Measurements from ENCODE around the gene ANAPC2.

ANAPC2 gene

GRCh38 chr9:137216188-137216965, 28.0 kb upstream of the ANAPC2 start:
- no peak for DNase-seq (ENCODE audit: low read depth in 2 of 2, low spot score in 1 of 2)

DNA sequence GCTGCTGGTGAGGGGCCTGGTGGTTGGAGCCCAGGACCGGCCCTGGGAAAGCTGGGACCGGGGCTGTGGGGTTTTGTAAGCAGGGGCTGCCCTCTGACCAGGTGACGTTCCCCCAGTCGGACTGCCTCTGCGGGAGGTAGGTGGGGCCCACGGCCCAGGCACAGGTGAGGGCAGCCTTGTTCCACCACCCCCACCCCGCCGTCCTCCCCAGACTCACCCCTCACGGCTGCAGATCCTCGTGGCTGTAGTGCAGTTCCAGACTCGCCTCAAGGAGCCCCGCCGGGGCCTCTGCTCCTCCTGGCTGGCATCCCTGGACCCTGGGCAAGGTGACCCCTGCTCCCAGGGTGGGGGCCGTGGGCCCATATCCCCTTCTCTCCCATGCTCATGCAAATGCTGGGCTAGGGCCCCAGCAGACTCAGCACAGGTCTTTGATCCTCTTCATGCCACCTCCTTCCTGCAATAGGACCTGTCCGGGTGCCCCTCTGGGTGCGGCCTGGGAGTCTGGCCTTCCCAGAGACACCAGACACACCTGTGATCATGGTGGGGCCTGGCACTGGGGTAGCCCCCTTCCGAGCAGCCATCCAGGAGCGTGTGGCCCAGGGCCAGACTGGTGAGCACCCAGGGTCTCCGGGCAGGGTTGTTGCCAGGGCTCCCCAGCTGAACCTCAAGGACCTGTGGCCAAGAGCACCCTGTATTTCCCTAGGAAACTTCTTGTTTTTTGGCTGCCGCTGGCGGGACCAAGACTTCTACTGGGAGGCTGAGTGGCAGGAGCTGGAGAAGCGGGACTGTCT, 27.0 kb upstream of the ANAPC2 start:
- no peak for DNase-seq (ENCODE audit: low read depth in 2 of 2, low spot score in 1 of 2)

- DNase-seq (ENCODE audit: low read depth in 2 of 2, low spot score in 1 of 2) = no peak
Observed at GRCh38 chr9:137214620-137215019, 26.3 kb upstream of the ANAPC2 start.

- no peak for DNase-seq (ENCODE audit: low read depth in 2 of 2, low spot score in 1 of 2)
Observed at GRCh38 chr9:137213160-137214060, 25.1 kb upstream of the ANAPC2 start.

DNA sequence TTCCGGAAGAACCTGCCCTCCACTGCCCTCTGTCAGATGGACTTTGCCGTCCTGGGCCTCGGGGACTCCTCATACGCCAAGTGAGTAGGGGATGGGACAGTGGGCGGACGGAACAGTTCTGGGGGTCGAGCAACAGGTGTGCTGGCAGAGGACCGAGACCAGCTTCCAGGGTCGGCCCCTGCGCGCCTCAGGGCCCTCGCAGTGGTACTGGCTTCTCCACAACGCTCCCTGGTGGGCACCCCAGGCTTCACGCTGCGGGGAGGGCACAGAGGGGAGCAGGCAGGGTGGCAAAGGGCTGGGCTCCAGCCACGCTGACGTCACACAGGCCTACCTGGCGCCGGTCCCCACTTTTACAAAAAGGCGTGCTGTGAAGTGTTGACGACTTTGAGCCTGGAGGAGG, 24.2 kb upstream of the ANAPC2 start:
- DNase-seq (ENCODE audit: low read depth in 2 of 2, low spot score in 1 of 2) = no peak

- no peak for DNase-seq (ENCODE audit: low read depth in 2 of 2, low spot score in 1 of 2)
Observed at GRCh38 chr9:137211532-137211931, 23.2 kb upstream of the ANAPC2 start.

- no peak for DNase-seq (ENCODE audit: low read depth in 2 of 2, low spot score in 1 of 2)
Observed at GRCh38 chr9:137206602-137207001, 18.2 kb upstream of the ANAPC2 start.

GRCh38 chr9:137205126-137206069, 17.0 kb upstream of the ANAPC2 start, which contains the start of the genes NDOR1 and TMEM203:
Gene NDOR1 (plus strand): TSS chr9:137205700. CDS start chr9:137205778, 78 bp downstream.
Gene TMEM203 (minus strand): TSS chr9:137205648. CDS start chr9:137205414, 234 bp downstream.
- peak; percentile 85 to 89 for DNase-seq (ENCODE audit: low read depth in 2 of 2, low spot score in 1 of 2)

GRCh38 chr9:137204731-137205125, 16.4 kb upstream of the ANAPC2 start:
- DNase-seq (ENCODE audit: low read depth in 2 of 2, low spot score in 1 of 2) = no peak

DNA sequence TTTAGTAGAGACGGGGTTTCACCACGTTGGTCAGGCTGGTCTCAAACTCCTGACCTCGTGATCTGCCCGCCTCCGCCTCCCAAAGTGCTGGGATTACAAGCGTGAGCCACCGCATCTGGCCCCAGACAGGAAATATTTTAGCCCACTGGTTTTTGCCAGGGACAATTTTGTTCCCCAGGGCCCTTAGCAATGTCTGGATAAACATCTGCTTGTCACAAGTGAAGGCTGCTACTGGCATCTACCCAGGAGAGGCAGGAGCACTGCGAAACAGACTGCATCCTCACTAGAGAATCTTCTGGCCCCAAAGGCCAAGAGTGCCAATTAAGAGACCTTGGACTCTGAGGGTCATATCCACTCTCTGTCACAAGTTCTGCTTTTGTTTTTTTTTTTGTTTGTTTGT, 14.6 kb upstream of the ANAPC2 start:
- no peak for DNase-seq (ENCODE audit: low read depth in 2 of 2, low spot score in 1 of 2)

DNA sequence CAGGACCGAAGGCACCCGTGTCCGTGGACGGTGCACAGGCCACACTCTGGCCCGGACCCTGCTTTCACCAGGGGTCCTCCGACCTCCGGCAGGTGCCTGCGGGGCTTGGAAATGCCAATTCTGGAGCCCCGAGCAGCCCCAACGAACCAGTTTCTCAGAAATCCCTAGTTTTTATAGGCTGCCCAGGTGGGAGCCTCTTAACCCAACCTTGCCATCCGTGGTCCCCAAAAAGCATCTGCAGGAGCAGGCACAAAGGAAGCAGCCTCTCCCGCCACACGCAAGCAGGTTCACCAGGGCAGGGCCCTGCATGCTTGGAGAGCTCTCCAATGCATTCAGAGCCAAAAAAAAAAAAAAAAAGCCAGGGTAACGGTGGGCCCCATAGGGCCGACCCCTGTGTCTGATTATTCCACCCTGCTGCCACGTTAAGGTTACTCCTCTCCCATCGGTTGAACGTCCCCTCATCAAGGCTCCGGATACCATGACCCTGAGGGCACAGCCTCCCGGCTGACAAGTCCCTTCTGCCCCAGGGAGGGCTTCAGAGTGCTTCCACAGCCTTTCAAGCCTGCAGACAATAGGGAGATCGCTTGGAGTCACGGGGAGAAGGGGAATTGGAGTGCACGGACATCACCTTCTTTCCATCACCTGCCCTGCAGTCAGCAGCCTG, 13.0 kb upstream of the ANAPC2 start:
- no peak for DNase-seq (ENCODE audit: low read depth in 2 of 2, low spot score in 1 of 2)

DNA sequence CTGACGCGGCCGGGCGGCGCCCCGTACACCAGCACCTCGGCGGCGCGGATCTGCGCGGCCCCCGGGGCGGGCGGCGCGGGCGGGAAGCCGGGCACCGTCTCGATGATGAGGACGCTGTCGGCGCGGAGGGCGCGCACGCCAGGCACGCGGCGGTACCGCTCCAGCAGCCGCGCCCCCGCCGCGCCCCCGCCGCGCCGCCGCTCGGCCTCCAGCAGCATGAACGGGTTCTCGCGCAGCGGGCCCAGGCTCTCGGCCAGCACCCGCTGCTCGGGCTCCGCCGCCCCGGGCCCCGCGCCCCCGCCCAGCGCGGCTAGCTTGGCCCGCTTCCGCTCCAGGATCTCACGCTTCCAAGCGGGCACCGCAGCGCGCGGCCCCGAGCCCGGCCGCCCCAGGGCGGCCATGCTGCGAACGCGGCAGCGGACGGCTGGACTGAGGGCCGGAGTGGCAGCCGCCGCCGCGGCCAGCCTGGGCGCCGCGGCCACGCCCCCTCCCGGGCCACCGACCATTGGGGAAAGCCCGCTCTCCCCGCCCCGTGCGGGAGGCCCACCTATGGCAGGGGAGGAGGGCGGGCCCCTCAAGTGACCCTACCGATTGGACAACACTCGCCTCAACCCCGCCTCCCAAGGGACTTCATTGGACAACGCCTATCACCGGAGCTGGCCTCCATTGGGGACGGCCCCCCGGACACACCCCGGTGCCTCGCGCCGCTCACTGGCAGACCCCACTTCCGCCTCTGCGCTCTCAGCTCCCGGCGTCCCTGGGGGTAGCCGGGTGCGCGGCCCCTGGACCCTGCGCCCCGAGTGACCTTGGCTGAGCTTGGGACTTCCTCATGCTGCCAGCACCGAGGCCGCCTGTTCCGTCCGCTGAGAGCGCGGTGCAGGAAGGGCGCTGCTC, 12.2 kb upstream of the ANAPC2 start, which contains the start of gene TPRN:
Gene TPRN (minus strand): TSS at position 431 of the 894 bp plus-strand sequence. CDS start 30 bp downstream, at position 401.
- DNase-seq (ENCODE audit: low read depth in 2 of 2, low spot score in 1 of 2) = peak; percentile 95 to 98

DNA sequence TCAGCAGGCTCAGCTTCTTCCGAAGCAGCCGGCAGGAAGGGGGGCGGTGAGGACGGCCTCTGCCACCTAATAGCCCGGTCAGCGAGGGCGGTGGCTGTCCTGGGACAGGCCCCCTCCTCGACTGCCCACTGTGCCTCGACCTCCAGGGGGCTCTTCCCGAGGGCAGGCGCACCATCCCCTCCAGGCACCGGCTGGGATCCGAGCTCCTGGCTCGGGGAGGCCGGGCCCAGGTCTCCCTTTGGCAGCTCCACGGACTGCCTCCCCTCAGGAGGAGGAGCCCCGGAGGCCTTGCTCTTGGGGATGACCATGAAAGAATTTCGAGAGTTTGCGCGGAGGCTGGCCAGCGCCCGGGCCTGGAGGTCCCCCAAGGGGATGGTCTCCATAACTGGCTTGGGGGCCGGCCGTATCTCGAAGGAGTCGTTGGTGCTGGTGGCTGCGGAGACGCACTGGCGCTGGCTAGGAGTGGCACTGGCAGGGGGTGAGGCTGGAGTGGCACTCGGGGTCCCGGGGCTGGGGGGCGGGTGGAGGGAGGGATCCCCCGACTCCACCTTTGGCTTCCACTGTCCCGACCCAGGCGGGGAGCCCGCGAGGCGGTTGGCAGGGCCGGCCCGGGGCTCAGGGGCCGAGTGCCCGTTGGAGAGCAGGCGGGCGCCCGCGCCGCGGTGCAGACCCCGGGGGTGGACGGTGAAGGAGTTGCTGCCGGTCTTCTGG, 11.2 kb upstream of the ANAPC2 start:
- no peak for DNase-seq (ENCODE audit: low read depth in 2 of 2, low spot score in 1 of 2)

DNA sequence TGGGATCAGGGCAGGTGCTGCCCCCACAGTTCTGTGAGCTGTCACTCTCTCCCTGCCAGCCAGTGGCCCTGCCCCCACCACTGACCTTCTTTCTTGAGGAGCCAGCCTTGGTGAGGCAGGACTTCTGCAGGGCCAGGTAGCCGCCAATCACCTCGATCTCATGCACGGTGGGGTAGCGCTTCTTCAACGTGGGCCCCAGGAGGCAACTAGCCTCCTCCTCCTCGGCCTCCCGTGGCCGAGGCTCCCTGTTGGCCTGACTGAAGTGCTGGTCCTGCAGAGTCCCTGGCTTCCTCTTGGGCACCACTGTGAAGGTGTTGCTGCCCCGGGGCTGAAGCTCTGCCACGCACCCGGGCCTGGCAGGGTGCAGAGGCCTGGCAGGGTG, 10.5 kb upstream of the ANAPC2 start:
- no peak for DNase-seq (ENCODE audit: low read depth in 2 of 2, low spot score in 1 of 2)

DNA sequence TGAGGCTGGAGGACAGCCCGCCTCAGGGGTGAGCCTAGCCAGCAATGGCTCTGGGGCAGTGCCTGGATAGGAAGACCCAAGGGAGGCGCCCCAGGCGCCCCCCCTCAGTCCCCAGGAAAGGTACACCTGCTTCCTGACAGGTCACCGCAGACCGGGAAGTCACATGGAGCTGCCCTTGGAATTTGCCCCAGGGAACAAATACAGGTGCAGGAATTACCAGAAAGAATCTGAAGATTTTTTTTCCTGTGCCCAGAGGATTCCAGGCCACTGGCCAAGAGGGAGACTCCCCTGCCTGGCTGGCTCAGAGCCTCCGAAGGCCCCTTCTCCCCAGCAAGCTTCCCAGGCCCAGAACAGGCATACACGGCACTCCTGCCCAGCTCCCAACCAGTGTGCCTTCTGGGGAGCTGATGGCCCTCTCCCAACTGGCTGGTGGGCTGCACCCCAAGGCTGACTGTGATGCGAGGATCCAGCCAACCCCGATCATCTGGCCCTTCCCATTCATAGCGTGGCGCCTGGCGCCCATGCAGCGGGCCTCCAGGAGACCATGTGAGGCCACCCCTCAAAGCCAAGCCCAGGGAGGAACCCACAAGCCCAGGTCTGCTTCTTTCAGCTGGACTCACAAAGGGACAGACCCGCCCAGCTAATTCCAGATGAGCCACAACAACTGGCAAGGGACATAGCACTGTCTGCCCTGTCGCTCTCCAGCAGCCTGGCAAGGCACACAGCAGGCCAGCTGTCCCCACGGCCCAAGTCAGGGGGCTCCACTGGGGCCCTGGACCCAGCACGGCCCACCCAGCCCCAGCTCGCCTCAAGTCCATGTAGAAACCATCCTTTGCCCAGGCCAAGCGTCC, 9.9 kb upstream of the ANAPC2 start:
- no peak for DNase-seq (ENCODE audit: low read depth in 2 of 2, low spot score in 1 of 2)

- no peak for DNase-seq (ENCODE audit: low read depth in 2 of 2, low spot score in 1 of 2)
Observed at GRCh38 chr9:137195525-137196220, 7.3 kb upstream of the ANAPC2 start.
